Vagina (tissue), 2 donors: ENCODE measurements around the gene GALNT7.

ENCODE experiments used
- POLR2A ChIP-seq, 2 donors: fragments of 450-650 bp; IDR thresholded peaks; one replicate each; pipeline ENCODE4 v1.6.1; 2017; ENCODE audit warnings: antibody characterized with exemption in 2 of 2, mild to moderate bottlenecking in 2 of 2, moderate library complexity in 2 of 2
- TF ChIP-seq, protein P1 (sequence below), 3 experiments: fragments of 450-650 bp in 2 of 3; fragments of 200-600 bp in 1 of 3; sonication (generic) in 1 of 3; IDR thresholded peaks; one replicate each; pipeline ENCODE4 v1.5.1; 2017 to 2019; ENCODE audit warnings: antibody characterized with exemption in 3 of 3, mild to moderate bottlenecking in 2 of 3, moderate library complexity in 2 of 3

DNA sequence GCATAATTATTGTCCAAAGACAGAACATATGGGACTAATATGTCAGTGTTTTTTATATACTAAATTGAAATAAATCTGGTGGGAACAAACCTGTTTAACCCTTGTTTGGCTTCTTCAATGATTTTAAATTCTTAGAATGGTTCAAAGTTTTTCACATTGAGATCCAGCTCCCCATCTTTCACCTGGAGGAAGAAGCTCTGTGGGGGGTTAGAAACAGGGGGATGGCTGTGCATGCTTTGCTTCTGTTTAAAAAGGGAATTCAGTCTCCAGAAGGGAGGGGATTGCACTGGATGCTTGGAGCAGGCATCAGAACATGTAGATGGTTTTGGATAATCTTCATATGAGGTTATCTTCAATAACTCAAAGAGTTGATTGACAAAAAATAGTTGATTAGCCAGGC is 72.1 kb downstream of the GALNT7 start:
- TF ChIP-seq, protein P1, sequence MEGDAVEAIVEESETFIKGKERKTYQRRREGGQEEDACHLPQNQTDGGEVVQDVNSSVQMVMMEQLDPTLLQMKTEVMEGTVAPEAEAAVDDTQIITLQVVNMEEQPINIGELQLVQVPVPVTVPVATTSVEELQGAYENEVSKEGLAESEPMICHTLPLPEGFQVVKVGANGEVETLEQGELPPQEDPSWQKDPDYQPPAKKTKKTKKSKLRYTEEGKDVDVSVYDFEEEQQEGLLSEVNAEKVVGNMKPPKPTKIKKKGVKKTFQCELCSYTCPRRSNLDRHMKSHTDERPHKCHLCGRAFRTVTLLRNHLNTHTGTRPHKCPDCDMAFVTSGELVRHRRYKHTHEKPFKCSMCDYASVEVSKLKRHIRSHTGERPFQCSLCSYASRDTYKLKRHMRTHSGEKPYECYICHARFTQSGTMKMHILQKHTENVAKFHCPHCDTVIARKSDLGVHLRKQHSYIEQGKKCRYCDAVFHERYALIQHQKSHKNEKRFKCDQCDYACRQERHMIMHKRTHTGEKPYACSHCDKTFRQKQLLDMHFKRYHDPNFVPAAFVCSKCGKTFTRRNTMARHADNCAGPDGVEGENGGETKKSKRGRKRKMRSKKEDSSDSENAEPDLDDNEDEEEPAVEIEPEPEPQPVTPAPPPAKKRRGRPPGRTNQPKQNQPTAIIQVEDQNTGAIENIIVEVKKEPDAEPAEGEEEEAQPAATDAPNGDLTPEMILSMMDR (IDR thresholded peaks at IDR 0.05): no peak
- no peak for TF ChIP-seq POLR2A (IDR thresholded peaks at IDR 0.05)
